MM.1S (cell line): ENCODE measurements around the gene RPS29.

Source experiments
- DNase-seq: peaks from one replicate; pipeline ENCODE4 v3.0.0-alpha.2; 2015
- H2AFZ ChIP-seq: fragments of 300-600 bp; sonication (generic); 2 replicates; pipeline ENCODE4 v1.6.0; 2016; ENCODE audit warnings: antibody characterized with exemption, low read length
- H3F3A ChIP-seq: fragments of 300-600 bp; sonication (generic); 2 replicates; pipeline ENCODE4 v1.6.1; 2016; ENCODE audit warnings: mild to moderate bottlenecking, antibody characterized with exemption, low read length, moderate library complexity, mixed read lengths; ENCODE audit not compliant: insufficient read depth
- H3K27ac ChIP-seq: fragments of 300-600 bp; sonication (generic); 2 replicates; pipeline ENCODE4 v1.5.1; 2016; ENCODE audit warnings: mild to moderate bottlenecking, low read length
- H3K27me3 ChIP-seq: fragments of 300-600 bp; sonication (generic); replicated peaks from 2 replicates; pipeline ENCODE4 v1.6.0; 2016; ENCODE audit warnings: low read length; ENCODE audit not compliant: insufficient read depth
- H3K36me3 ChIP-seq: fragments of 300-600 bp; sonication (generic); replicated peaks from 2 replicates; pipeline ENCODE4 v1.6.1; 2016; ENCODE audit warnings: mild to moderate bottlenecking, low read length, mixed read lengths; ENCODE audit not compliant: insufficient read depth
- H3K4me1 ChIP-seq: fragments of 300-600 bp; sonication (generic); 2 replicates; pipeline ENCODE4 v1.6.1; 2016; ENCODE audit warnings: low read length, mixed read lengths
- H3K4me2 ChIP-seq: fragments of 300-600 bp; sonication (generic); 2 replicates; pipeline ENCODE4 v1.6.0; 2016; ENCODE audit warnings: low read depth, low read length
- H3K4me3 ChIP-seq: fragments of 300-600 bp; sonication (generic); 2 replicates; pipeline ENCODE4 v1.5.1; 2016; ENCODE audit warnings: low read length, mixed read lengths
- H3K79me2 ChIP-seq: fragments of 300-600 bp; sonication (generic); 2 replicates; pipeline ENCODE4 v1.6.1; 2016; ENCODE audit warnings: mixed run types, low read length, mixed read lengths
- H3K9ac ChIP-seq: fragments of 300-600 bp; sonication (generic); 2 replicates; pipeline ENCODE4 v1.6.1; 2016; ENCODE audit warnings: low read length, mixed read lengths
- H3K9me2 ChIP-seq: fragments of 300-600 bp; sonication (generic); replicated peaks from 2 replicates; pipeline ENCODE4 v1.6.1; 2016; ENCODE audit warnings: mild to moderate bottlenecking, low read length, mixed read lengths; ENCODE audit not compliant: insufficient read depth
- H3K9me3 ChIP-seq: fragments of 300-600 bp; sonication (generic); replicated peaks from 2 replicates; pipeline ENCODE4 v1.6.1; 2016; ENCODE audit warnings: mild to moderate bottlenecking, low read length, mixed read lengths; ENCODE audit not compliant: insufficient read depth
- H4K20me1 ChIP-seq: fragments of 300-600 bp; sonication (generic); 2 replicates; pipeline ENCODE4 v1.6.1; 2016; ENCODE audit warnings: mild to moderate bottlenecking, low read length, moderate library complexity, mixed read lengths; ENCODE audit not compliant: insufficient read depth
- EZH2 ChIP-seq: fragments of 300-600 bp; sonication (generic); optimal IDR thresholded peaks from 2 replicates; pipeline ENCODE3; 2017; ENCODE audit warnings: low read depth, mild to moderate bottlenecking, antibody characterized with exemption, low read length, mixed read lengths
- EZH2phosphoT487 ChIP-seq: fragments of 300-600 bp; sonication (generic); IDR thresholded peaks from 2 replicates; pipeline ENCODE4 v1.6.1; 2018; ENCODE audit warnings: antibody characterized with exemption, low read length
- TF ChIP-seq, protein P1 (sequence below): fragments of 300-600 bp; sonication (generic); IDR thresholded peaks from 2 replicates; pipeline ENCODE4 v1.5.1; 2016; ENCODE audit warnings: antibody characterized with exemption, low read length, mixed read lengths

The RPS29 gene

DNA sequence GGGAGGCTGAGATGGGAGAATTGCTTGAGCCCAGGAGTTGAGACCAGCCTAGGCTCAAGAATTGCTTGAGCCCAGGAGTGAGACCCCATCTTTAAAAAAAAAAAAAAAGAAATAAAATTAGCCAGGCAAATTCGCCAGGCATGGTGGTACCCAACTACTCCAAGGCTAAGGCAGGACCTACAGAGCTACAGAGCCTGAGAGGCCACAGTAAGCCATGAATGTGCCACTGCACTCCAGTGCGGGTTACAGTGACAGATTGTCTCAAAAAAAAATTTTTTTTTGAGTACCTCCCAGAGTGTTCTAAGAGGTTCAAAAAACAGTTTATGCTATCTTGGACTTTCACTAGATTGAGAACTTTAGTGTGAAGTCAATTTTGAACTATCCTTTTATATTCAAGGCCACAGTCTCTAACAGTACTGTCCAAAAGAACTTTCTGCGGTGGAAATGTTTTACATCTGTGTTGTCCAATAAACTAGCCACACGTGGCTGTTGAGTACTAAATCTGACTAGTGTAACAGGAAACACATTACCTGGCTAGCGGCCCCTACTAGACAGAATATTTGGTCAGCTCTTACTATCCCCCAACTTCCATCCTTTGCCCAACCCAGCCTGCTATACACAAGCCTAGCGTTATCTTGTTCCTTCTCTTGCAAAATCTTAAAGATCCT, 31.8 kb upstream of the RPS29 start:
- no peaks in the 10 kb centered on the region for H3K36me3 ChIP-seq
- no peak for DNase-seq
- TF ChIP-seq EZH2 (no peak), EZH2phosphoT487 (no peak)
- TF ChIP-seq, protein P1, sequence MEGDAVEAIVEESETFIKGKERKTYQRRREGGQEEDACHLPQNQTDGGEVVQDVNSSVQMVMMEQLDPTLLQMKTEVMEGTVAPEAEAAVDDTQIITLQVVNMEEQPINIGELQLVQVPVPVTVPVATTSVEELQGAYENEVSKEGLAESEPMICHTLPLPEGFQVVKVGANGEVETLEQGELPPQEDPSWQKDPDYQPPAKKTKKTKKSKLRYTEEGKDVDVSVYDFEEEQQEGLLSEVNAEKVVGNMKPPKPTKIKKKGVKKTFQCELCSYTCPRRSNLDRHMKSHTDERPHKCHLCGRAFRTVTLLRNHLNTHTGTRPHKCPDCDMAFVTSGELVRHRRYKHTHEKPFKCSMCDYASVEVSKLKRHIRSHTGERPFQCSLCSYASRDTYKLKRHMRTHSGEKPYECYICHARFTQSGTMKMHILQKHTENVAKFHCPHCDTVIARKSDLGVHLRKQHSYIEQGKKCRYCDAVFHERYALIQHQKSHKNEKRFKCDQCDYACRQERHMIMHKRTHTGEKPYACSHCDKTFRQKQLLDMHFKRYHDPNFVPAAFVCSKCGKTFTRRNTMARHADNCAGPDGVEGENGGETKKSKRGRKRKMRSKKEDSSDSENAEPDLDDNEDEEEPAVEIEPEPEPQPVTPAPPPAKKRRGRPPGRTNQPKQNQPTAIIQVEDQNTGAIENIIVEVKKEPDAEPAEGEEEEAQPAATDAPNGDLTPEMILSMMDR: no peak
- peaks cover 49% of the 10 kb centered on the region for H3K79me2 ChIP-seq
- no peak overlapping the region for H3K4me2 ChIP-seq
- no peak overlapping the region for H3K4me3 ChIP-seq
- H3K27me3 ChIP-seq: no peaks in the 10 kb centered on the region
- no peaks in the 10 kb centered on the region for H3K9me2 ChIP-seq
- H3K27ac ChIP-seq: no peak overlapping the region
- no peaks in the 10 kb centered on the region for H3K4me1 ChIP-seq
- no peak overlapping the region for H2AFZ ChIP-seq
- no peaks in the 10 kb centered on the region for H3K9me3 ChIP-seq
- no peak overlapping the region for H3K9ac ChIP-seq
- 0 out of 2 replicates have a peak, but pooled peaks cover 5% of the 10 kb centered on the region for H3F3A ChIP-seq
- H4K20me1 ChIP-seq: no peaks in the 10 kb centered on the region

DNA sequence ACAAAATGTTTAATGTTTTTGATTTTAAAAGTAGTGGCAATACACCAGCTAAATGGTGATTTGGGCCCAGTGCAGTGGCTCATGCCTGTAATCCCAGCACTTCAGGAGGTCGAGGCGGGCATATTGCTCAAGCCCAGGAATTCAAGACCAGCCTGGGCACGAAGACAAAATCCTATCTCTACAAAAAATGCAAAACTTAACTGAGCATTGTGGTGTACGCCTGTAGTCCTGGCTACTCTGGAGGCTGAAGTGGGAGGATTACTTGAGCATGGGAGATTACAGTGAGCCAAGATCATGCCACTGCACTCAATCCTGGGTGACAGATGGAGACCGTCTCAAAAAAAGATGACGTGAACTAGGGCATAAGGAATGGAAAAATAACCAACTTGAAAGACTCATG, 29.6 kb upstream of the RPS29 start:
- no peak overlapping the region for H3K4me2 ChIP-seq
- no peak overlapping the region for H3K27ac ChIP-seq
- H2AFZ ChIP-seq: no peak overlapping the region
- 0 out of 2 replicates have a peak, but pooled peaks cover 5% of the 10 kb centered on the region for H3F3A ChIP-seq
- no peaks in the 10 kb centered on the region for H3K4me1 ChIP-seq
- no peak for TF ChIP-seq EZH2
- no peak for TF ChIP-seq EZH2phosphoT487
- TF ChIP-seq, protein P1: no peak
- DNase-seq: no peak
- no peaks in the 10 kb centered on the region for H4K20me1 ChIP-seq
- no peak overlapping the region for H3K9ac ChIP-seq
- H3K36me3 ChIP-seq: no peaks in the 10 kb centered on the region
- H3K27me3 ChIP-seq: no peaks in the 10 kb centered on the region
- H3K4me3 ChIP-seq: no peak overlapping the region
- peaks cover 27% of the 10 kb centered on the region for H3K79me2 ChIP-seq
- H3K9me2 ChIP-seq: no peaks in the 10 kb centered on the region
- H3K9me3 ChIP-seq: no peaks in the 10 kb centered on the region

DNA sequence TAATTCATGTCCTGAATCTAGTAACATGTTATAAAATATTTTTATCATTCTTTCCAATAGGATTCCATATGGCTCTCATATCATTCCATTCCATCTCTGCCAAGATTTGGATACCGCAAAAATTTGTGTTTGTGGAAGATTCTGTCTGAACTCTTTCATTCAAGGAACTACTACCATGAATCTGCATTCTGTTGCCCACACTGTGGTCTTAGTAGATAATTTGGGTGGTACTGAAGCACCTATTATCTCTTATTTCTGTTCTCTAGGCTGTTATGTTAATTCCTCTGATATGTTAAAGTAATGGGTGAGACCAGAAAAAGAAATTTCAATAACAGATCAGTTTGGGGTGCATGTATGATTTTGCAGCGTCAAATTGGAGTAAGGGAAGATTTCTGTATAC, 28.0 kb upstream of the RPS29 start:
- peaks cover 14% of the 10 kb centered on the region for H3K79me2 ChIP-seq
- H3K9me2 ChIP-seq: no peaks in the 10 kb centered on the region
- no peak overlapping the region for H2AFZ ChIP-seq
- TF ChIP-seq EZH2phosphoT487 (no peak), EZH2 (no peak)
- TF ChIP-seq, protein P1: no peak
- H3F3A ChIP-seq: no peaks in the 10 kb centered on the region
- H3K4me3 ChIP-seq: no peak overlapping the region
- no peak overlapping the region for H3K4me2 ChIP-seq
- H4K20me1 ChIP-seq: no peaks in the 10 kb centered on the region
- no peak overlapping the region for H3K9ac ChIP-seq
- no peak overlapping the region for H3K27ac ChIP-seq
- no peaks in the 10 kb centered on the region for H3K36me3 ChIP-seq
- no peaks in the 10 kb centered on the region for H3K9me3 ChIP-seq
- DNase-seq: no peak
- no peaks in the 10 kb centered on the region for H3K4me1 ChIP-seq
- H3K27me3 ChIP-seq: no peaks in the 10 kb centered on the region
